Measurements from ENCODE around the gene ZCCHC7.
A peak's percentile ranks its signal among the peaks of the same experiment; 100 is the strongest.

Gene ZCCHC7

DNA sequence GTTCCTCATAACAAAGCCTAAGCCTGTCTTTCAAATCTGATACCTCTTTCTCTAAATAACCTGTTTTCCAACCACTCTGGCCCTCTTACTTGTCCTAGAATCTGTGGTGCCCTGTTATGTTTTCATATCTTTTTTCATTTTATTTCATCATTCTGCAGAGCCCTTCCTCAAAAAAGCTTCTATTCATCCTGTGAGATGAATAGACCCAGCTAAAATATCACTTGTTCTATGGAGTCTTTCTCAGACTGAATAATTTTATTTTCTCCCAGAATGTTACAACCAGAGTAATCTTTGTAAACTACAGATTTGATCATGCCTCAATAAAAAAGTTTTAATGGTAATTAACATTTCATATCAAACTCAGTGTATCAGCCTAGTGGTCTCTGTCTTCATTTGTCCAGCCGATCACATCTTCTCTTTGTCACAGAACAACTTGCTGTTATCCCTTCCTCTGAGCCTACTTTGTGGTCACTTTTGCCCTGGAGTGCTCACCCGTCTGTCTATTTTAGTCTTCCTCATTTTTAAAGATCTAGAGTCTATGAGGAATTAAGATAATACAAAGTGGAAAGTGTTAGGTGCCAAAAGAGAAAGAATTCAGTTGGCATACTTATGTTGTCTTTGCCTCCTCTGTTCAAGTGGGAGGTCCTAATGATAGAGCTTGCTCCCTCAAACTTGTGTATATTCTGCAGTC is 77.8 kb downstream of the ZCCHC7 start:
- Histone ChIP-seq H3K27me3 (ENCODE audit: insufficient read depth, low read length) (no peaks in the 10 kb centered on the region), H4K91ac (ENCODE audit: low read depth, low read length) (no peak overlapping the region), H4K12ac (ENCODE audit: low read depth, low read length) (no peak overlapping the region), H3K79me1 (ENCODE audit: low read length) (no peaks in the 10 kb centered on the region), H3K27ac (ENCODE audit: low read depth, low read length) (no peak overlapping the region), H3K4me2 (ENCODE audit: low read length) (no peak overlapping the region), H2AK5ac (ENCODE audit: low read length) (no peak overlapping the region), H3K14ac (ENCODE audit: low read length) (no peak overlapping the region), H3K36me3 (ENCODE audit: control insufficient read depth in 1 of 2, insufficient read depth in 2 of 2, low read length in 2 of 2) (no peaks in the 10 kb centered on the region), H2AFZ (ENCODE audit: insufficient read depth, low read length, poor library complexity) (no peak overlapping the region), H3K23ac (ENCODE audit: low read length) (no peak overlapping the region), H3K4me1 (ENCODE audit: control insufficient read depth in 1 of 2, insufficient read depth in 2 of 2, low read length in 2 of 2) (peaks cover 0 to 2% of the 10 kb centered on the region in 2 experiments), H2BK12ac (ENCODE audit: low read length) (no peak overlapping the region), H2BK120ac (ENCODE audit: insufficient read depth, low read length, poor library complexity) (no peak overlapping the region), H3K9ac (ENCODE audit: low read length) (no peak overlapping the region), H3K4ac (ENCODE audit: low read depth, low read length) (no peak overlapping the region), H3K9me3 (ENCODE audit: insufficient read depth, low read depth, low read length) (no peaks in the 10 kb centered on the region), H4K8ac (ENCODE audit: low read depth, low read length) (no peak overlapping the region), H3K4me3 (ENCODE audit: low read depth, low read length) (no peak overlapping the region), H3K79me2 (ENCODE audit: control insufficient read depth, insufficient read depth, low read length, poor library complexity) (no peaks in the 10 kb centered on the region), H2BK5ac (ENCODE audit: low read depth, low read length, poor library complexity) (no peak overlapping the region), H3K18ac (ENCODE audit: low read length) (no peak overlapping the region)
- WGBS (ENCODE audit: extremely low coverage, insufficient coverage, insufficient read length), result no CpG with 5 or more reads among the region's 2 CpGs
- DNase-seq, result no peak

DNA sequence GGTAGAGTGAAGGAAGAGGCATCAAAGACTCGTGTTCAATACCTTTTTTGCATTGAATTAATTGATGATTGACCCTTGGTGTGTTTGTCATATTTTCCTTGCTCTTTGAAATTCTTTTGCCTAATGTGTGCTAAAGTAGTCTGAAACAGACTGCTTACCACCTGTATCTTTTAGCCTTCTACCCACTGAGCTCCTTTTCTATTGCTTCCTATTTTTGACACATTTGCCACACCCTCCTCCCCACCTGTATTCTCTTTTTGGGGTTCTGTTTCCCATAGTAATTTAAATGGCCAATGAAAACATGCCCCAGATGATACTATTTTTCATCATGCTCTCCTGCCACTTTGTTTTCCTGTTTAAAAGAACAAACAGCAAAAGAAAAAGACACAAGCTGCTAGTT is 78.5 kb downstream of the ZCCHC7 start:
- H3K23ac ChIP-seq (ENCODE audit: low read length), result no peak overlapping the region
- H2BK120ac ChIP-seq (ENCODE audit: insufficient read depth, low read length, poor library complexity), result no peak overlapping the region
- whole genome bisulfite sequencing (ENCODE audit: extremely low coverage, insufficient coverage, insufficient read length), result no CpG with 5 or more reads among the region's 1 CpG
- no peak overlapping the region for H3K9ac ChIP-seq (ENCODE audit: low read length)
- peaks cover 0 to 2% of the 10 kb centered on the region in 2 experiments for H3K4me1 ChIP-seq (ENCODE audit: control insufficient read depth in 1 of 2, insufficient read depth in 2 of 2, low read length in 2 of 2)
- H2BK5ac ChIP-seq (ENCODE audit: low read depth, low read length, poor library complexity), result no peak overlapping the region
- no peak for DNase-seq
- no peaks in the 10 kb centered on the region for H3K36me3 ChIP-seq (ENCODE audit: control insufficient read depth in 1 of 2, insufficient read depth in 2 of 2, low read length in 2 of 2)
- H3K4me2 ChIP-seq (ENCODE audit: low read length), result no peak overlapping the region
- no peak overlapping the region for H3K14ac ChIP-seq (ENCODE audit: low read length)
- H3K9me3 ChIP-seq (ENCODE audit: insufficient read depth, low read depth, low read length), result no peaks in the 10 kb centered on the region
- H3K4me3 ChIP-seq (ENCODE audit: low read depth, low read length), result no peak overlapping the region
- H4K8ac ChIP-seq (ENCODE audit: low read depth, low read length), result no peak overlapping the region
- no peaks in the 10 kb centered on the region for H3K79me2 ChIP-seq (ENCODE audit: control insufficient read depth, insufficient read depth, low read length, poor library complexity)
- no peak overlapping the region for H2AK5ac ChIP-seq (ENCODE audit: low read length)
- H3K18ac ChIP-seq (ENCODE audit: low read length), result no peak overlapping the region
- H3K4ac ChIP-seq (ENCODE audit: low read depth, low read length), result no peak overlapping the region
- no peaks in the 10 kb centered on the region for H3K79me1 ChIP-seq (ENCODE audit: low read length)
- no peak overlapping the region for H2AFZ ChIP-seq (ENCODE audit: insufficient read depth, low read length, poor library complexity)
- H4K12ac ChIP-seq (ENCODE audit: low read depth, low read length), result no peak overlapping the region
- H3K27me3 ChIP-seq (ENCODE audit: insufficient read depth, low read length), result no peaks in the 10 kb centered on the region
- H2BK12ac ChIP-seq (ENCODE audit: low read length), result no peak overlapping the region
- H4K91ac ChIP-seq (ENCODE audit: low read depth, low read length), result no peak overlapping the region
- H3K27ac ChIP-seq (ENCODE audit: low read depth, low read length), result no peak overlapping the region

DNA sequence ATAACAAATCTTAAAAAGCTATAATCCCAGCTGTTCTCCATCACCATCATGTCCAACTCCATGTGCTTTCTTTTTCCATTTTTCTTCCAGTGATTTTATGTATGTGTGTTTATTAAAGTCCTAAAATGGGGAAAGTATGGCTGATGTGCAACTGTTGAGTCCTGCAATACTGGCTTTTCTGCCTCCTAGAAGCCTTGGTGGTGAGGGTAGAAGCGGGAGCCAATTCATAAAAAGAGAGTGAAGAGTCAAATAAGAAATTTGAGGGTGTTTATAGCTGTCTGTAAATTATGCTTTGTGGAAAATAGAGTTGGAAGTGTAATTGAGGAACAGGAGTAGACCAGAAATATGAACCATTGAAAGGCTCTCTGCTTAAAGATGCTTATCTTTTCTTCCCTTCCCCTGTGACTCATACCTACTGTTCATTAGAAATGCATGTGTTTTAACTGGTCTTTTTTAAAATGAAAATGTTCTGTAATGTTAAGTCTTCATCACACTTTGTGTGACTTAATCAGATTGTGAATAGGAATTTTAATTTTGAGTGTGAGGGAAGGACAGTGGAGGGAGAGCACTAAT is 80.1 kb downstream of the ZCCHC7 start:
- H4K12ac ChIP-seq (ENCODE audit: low read depth, low read length), result no peak overlapping the region
- no CpG with 5 or more reads among the region's 1 CpG for WGBS (ENCODE audit: extremely low coverage, insufficient coverage, insufficient read length)
- no peak overlapping the region for H4K8ac ChIP-seq (ENCODE audit: low read depth, low read length)
- no peaks in the 10 kb centered on the region for H3K27me3 ChIP-seq (ENCODE audit: insufficient read depth, low read length)
- no peak overlapping the region for H4K91ac ChIP-seq (ENCODE audit: low read depth, low read length)
- H2BK5ac ChIP-seq (ENCODE audit: low read depth, low read length, poor library complexity), result no peak overlapping the region
- H3K14ac ChIP-seq (ENCODE audit: low read length), result no peak overlapping the region
- no peaks in the 10 kb centered on the region for H3K79me1 ChIP-seq (ENCODE audit: low read length)
- H3K4me1 ChIP-seq (ENCODE audit: control insufficient read depth in 1 of 2, insufficient read depth in 2 of 2, low read length in 2 of 2), result peaks cover 0 to 2% of the 10 kb centered on the region in 2 experiments
- H3K18ac ChIP-seq (ENCODE audit: low read length), result no peak overlapping the region
- no peak overlapping the region for H2AFZ ChIP-seq (ENCODE audit: insufficient read depth, low read length, poor library complexity)
- no peak overlapping the region for H2BK12ac ChIP-seq (ENCODE audit: low read length)
- H2AK5ac ChIP-seq (ENCODE audit: low read length), result no peak overlapping the region
- no peak overlapping the region for H3K4me3 ChIP-seq (ENCODE audit: low read depth, low read length)
- H3K36me3 ChIP-seq (ENCODE audit: control insufficient read depth in 1 of 2, insufficient read depth in 2 of 2, low read length in 2 of 2), result no peaks in the 10 kb centered on the region
- no peak overlapping the region for H3K23ac ChIP-seq (ENCODE audit: low read length)
- H3K4ac ChIP-seq (ENCODE audit: low read depth, low read length), result no peak overlapping the region
- H3K79me2 ChIP-seq (ENCODE audit: control insufficient read depth, insufficient read depth, low read length, poor library complexity), result no peaks in the 10 kb centered on the region
- H3K4me2 ChIP-seq (ENCODE audit: low read length), result no peak overlapping the region
- H3K27ac ChIP-seq (ENCODE audit: low read depth, low read length), result no peak overlapping the region
- H3K9ac ChIP-seq (ENCODE audit: low read length), result no peak overlapping the region
- no peaks in the 10 kb centered on the region for H3K9me3 ChIP-seq (ENCODE audit: insufficient read depth, low read depth, low read length)
- H2BK120ac ChIP-seq (ENCODE audit: insufficient read depth, low read length, poor library complexity), result no peak overlapping the region
- peak in 1 of 2 donors; percentile 41 for DNase-seq

DNA sequence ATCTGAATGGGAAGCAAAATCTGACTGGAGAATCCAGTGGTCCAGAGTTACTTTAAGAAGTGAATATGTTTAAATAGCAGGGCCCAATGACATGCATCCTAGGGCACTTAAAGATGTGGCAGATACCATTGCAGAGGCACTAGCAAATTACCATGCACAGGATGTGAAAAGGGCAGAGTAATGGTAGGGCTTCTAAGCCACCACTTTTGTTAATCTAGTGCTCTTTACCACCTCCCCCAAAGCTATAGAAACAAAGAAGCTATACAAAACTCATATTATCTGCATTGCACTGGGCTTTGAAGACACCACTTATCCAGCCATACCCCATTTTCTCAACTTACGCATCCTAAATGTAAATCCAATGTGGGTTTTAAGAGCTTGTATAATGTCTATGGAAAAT is 81.2 kb downstream of the ZCCHC7 start:
- Histone ChIP-seq H3K9ac (ENCODE audit: low read length) (no peak overlapping the region), H2AK5ac (ENCODE audit: low read length) (no peak overlapping the region), H3K23ac (ENCODE audit: low read length) (no peak overlapping the region), H3K18ac (ENCODE audit: low read length) (no peak overlapping the region), H4K91ac (ENCODE audit: low read depth, low read length) (no peak overlapping the region), H2BK120ac (ENCODE audit: insufficient read depth, low read length, poor library complexity) (no peak overlapping the region), H2AFZ (ENCODE audit: insufficient read depth, low read length, poor library complexity) (no peak overlapping the region), H4K12ac (ENCODE audit: low read depth, low read length) (no peak overlapping the region), H4K8ac (ENCODE audit: low read depth, low read length) (no peak overlapping the region), H3K9me3 (ENCODE audit: insufficient read depth, low read depth, low read length) (no peaks in the 10 kb centered on the region), H3K27me3 (ENCODE audit: insufficient read depth, low read length) (no peaks in the 10 kb centered on the region), H3K27ac (ENCODE audit: low read depth, low read length) (no peak overlapping the region), H2BK12ac (ENCODE audit: low read length) (no peak overlapping the region), H3K79me1 (ENCODE audit: low read length) (no peaks in the 10 kb centered on the region), H3K4me2 (ENCODE audit: low read length) (no peak overlapping the region), H3K4me3 (ENCODE audit: low read depth, low read length) (no peak overlapping the region), H3K79me2 (ENCODE audit: control insufficient read depth, insufficient read depth, low read length, poor library complexity) (no peaks in the 10 kb centered on the region), H3K4ac (ENCODE audit: low read depth, low read length) (no peak overlapping the region), H3K4me1 (ENCODE audit: control insufficient read depth in 1 of 2, insufficient read depth in 2 of 2, low read length in 2 of 2) (peaks cover 0 to 2% of the 10 kb centered on the region in 2 experiments), H2BK5ac (ENCODE audit: low read depth, low read length, poor library complexity) (no peak overlapping the region), H3K14ac (ENCODE audit: low read length) (no peak overlapping the region), H3K36me3 (ENCODE audit: control insufficient read depth in 1 of 2, insufficient read depth in 2 of 2, low read length in 2 of 2) (peaks cover 0 to 3% of the 10 kb centered on the region in 2 experiments)
- no CpG with 5 or more reads among the region's 1 CpG for WGBS (ENCODE audit: extremely low coverage, insufficient coverage, insufficient read length)
- DNase-seq, result no peak

Data from trophoblast cell (in vitro differentiated cells and primary cell).